Skeletal muscle satellite cell (primary cell): Measurements from ENCODE around the gene GATA5.

Experiments
- H3K27me3 ChIP-seq: 2 replicates; pipeline ENCODE4 v1.7.0; 2013; ENCODE audit warnings: low read length; ENCODE audit not compliant: control insufficient read depth, insufficient read depth
- H3K36me3 ChIP-seq: 2 replicates; pipeline ENCODE4 v1.7.0; 2013; ENCODE audit warnings: mild to moderate bottlenecking, control low read depth, low read length; ENCODE audit not compliant: insufficient read depth
- H3K4me1 ChIP-seq: 2 replicates; pipeline ENCODE4 v1.7.0; 2013; ENCODE audit warnings: low read length; ENCODE audit not compliant: control insufficient read depth, insufficient read depth
- H3K4me2 ChIP-seq: 2 replicates; pipeline ENCODE4 v1.7.0; 2013; ENCODE audit warnings: mild to moderate bottlenecking, low read length
- H3K4me3 ChIP-seq: 2 replicates; pipeline ENCODE4 v1.7.0; 2013; ENCODE audit warnings: low read length
- H3K9ac ChIP-seq: 2 replicates; pipeline ENCODE4 v1.7.0; 2013; ENCODE audit warnings: mild to moderate bottlenecking, low read depth, low read length, moderate library complexity
- H3K9me3 ChIP-seq: replicated peaks from 2 replicates; pipeline ENCODE4 v1.7.0; 2013; ENCODE audit warnings: mild to moderate bottlenecking, control low read depth, low read length

The GATA5 gene

GRCh38 chr20:62476056-62476838, 452 bp upstream of the GATA5 start:
- H3K36me3 ChIP-seq = no peaks in the 10 kb centered on the region
- no peak overlapping the region for H3K4me3 ChIP-seq
- no peaks in the 10 kb centered on the region for H3K9me3 ChIP-seq
- no peak overlapping the region for H3K9ac ChIP-seq
- no peaks in the 10 kb centered on the region for H3K4me1 ChIP-seq
- H3K27me3 ChIP-seq = peaks cover 76% of the 10 kb centered on the region
- no peak overlapping the region for H3K4me2 ChIP-seq

DNA sequence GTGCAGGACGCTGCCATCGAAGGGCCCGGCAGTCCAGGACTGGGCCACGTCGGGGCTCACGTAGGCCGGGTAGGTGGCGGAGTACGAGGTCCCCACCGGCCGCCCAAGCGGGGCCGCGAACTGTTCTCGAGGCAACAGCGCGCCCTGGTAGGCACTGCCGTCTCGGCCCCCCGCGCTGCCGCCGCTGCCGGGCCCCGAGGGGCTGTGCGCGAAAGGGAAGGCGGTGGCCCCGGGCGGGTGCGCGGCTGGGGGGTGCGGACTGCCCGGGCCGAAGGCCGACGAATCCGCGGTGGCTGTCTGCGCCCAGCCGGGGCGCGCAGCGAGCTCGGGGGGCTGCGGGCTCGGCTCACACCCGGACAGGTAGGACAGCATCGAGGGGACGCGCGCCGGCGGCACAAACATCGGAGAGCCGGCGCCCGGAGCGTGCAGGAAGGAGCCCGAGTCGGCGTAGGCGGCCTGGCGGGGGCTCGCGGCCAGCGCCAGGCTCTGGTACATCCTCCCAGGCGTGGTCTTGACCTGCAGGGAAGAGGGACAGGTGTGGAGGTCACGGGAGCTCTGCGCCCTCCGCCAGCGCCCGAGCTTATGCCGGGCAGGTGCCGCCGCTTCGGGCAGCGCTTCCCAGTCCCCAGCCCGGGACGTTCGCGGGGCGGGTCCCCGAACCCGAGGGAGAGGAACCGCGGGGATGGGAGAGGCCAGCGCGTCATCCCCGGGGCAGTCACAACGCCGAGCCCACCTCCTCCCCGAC, 596 bp downstream of the GATA5 start:
- Histone ChIP-seq H3K9ac (no peak overlapping the region), H3K36me3 (no peaks in the 10 kb centered on the region), H3K4me2 (no peak overlapping the region), H3K27me3 (peaks cover 77% of the 10 kb centered on the region), H3K4me3 (no peak overlapping the region), H3K9me3 (no peaks in the 10 kb centered on the region), H3K4me1 (no peaks in the 10 kb centered on the region)

GRCh38 chr20:62474604-62475026, 1.2 kb downstream of the GATA5 start:
- Histone ChIP-seq H3K4me2 (no peak overlapping the region), H3K4me3 (no peak overlapping the region), H3K9me3 (no peaks in the 10 kb centered on the region), H3K27me3 (peaks cover 80% of the 10 kb centered on the region), H3K4me1 (no peaks in the 10 kb centered on the region), H3K9ac (no peak overlapping the region), H3K36me3 (no peaks in the 10 kb centered on the region)

GRCh38 chr20:62473717-62474603, 1.8 kb downstream of the GATA5 start:
- Histone ChIP-seq H3K9me3 (no peaks in the 10 kb centered on the region), H3K9ac (no peak overlapping the region), H3K36me3 (no peaks in the 10 kb centered on the region), H3K4me2 (no peak overlapping the region), H3K4me1 (no peaks in the 10 kb centered on the region), H3K27me3 (peaks cover 78% of the 10 kb centered on the region), H3K4me3 (no peak overlapping the region)

DNA sequence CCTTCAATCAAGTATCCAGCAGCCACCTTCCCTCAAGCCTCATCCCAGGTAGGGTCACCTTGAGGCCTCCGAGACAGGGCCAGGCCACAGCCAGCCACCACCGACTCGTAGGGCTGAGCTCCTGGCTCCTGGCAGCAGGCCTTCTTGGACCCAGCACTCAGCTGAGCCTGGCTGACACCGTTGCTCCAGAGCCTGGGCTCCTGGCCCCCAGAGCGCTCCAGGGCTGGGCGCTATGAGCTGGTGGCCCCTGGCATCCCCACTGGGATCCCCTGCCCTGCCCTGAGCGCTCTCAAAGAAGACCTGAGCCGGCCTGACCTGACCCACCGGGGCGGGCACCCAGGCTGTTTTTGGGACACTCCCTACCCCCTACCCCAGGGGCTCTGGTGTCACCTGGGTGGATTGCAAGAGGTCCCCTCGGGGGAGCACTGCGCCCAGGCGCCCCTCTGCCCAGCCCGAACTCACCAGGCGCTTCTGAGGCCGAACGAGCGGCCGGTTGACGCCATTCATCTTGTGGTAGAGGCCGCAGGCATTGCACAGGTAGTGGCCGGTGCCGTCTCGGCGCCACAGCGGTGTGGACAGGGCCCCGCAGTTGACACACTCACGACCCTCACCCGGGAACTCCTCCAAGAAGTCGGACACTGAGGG, 2.7 kb downstream of the GATA5 start:
- Histone ChIP-seq H3K9me3 (no peaks in the 10 kb centered on the region), H3K9ac (no peak overlapping the region), H3K4me1 (no peaks in the 10 kb centered on the region), H3K4me2 (no peak overlapping the region), H3K36me3 (no peaks in the 10 kb centered on the region), H3K27me3 (peaks cover 77% of the 10 kb centered on the region), H3K4me3 (no peak overlapping the region)

DNA sequence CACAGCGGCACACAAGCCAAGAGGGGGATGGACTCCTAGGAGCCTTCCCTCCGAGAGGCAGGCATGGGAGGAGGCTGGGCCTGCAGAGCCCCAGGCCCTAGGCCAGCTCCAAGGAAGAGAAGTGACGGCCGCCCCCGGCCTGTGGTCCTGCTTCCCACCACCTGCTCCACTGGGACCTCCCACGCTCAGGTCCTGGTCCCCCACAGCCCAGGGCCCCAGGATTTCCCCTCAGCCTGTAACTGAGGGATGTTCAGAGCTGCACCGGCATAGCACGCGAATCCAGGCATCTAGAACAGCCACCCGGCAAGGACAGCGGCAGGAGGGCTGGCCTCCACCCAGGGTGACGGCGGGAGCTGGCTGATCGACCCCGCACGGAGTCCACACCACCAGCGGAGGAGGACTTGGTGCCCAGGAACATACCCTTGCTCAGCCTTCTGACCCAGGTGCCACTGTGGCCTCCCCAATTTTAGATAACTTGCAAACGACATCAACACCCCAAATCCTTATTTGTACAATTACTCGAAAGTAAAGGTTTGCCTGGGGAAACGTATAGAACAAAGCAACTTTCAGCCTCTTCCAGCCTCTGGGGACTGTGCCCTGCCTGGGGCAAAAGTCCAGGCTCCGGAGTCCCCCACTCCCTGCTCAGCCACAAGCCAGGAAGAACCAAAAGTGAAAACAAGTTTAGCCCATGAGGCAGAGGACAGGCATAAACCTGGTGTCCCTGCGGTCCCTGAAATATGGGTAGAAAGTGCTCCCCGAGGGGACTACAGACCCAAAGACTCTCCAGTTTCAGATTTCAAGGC, 3.5 kb downstream of the GATA5 start:
- peaks cover 72% of the 10 kb centered on the region for H3K27me3 ChIP-seq
- H3K4me2 ChIP-seq = no peak overlapping the region
- H3K4me3 ChIP-seq = no peak overlapping the region
- H3K9ac ChIP-seq = no peak overlapping the region
- no peaks in the 10 kb centered on the region for H3K36me3 ChIP-seq
- H3K4me1 ChIP-seq = no peaks in the 10 kb centered on the region
- no peaks in the 10 kb centered on the region for H3K9me3 ChIP-seq

DNA sequence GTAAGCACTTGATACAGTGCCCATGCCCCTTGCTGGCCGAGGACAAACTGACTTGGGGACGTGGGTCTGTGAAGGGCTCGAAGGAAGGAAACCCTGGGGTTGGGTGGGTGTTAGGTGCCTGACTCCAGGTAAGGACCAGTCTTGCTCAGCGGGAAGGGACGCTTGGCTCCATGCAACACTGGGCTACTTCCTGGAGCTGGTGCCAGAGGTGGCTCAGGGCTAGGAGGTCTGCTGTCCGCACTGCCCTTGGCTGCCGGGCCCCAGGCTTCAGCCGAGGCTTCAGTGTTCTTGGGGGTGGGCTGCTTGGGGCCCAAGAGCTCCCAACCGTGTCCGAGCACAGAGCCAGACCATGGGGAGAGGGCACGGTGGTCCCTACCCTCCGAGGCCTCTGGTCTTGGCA, 5.3 kb downstream of the GATA5 start:
- Histone ChIP-seq H3K27me3 (peaks cover 68% of the 10 kb centered on the region), H3K4me1 (no peaks in the 10 kb centered on the region), H3K9ac (no peak overlapping the region), H3K36me3 (no peaks in the 10 kb centered on the region), H3K9me3 (no peaks in the 10 kb centered on the region), H3K4me2 (no peak overlapping the region), H3K4me3 (no peak overlapping the region)

GRCh38 chr20:62470001-62470400, 5.8 kb downstream of the GATA5 start:
- no peak overlapping the region for H3K9ac ChIP-seq
- no peak overlapping the region for H3K4me3 ChIP-seq
- no peak overlapping the region for H3K4me2 ChIP-seq
- no peaks in the 10 kb centered on the region for H3K4me1 ChIP-seq
- no peaks in the 10 kb centered on the region for H3K36me3 ChIP-seq
- no peaks in the 10 kb centered on the region for H3K9me3 ChIP-seq
- H3K27me3 ChIP-seq = peaks cover 63% of the 10 kb centered on the region

- H3K27me3 ChIP-seq = peaks cover 57% of the 10 kb centered on the region
- H3K4me3 ChIP-seq = no peak overlapping the region
- H3K4me2 ChIP-seq = no peak overlapping the region
- no peaks in the 10 kb centered on the region for H3K9me3 ChIP-seq
- no peaks in the 10 kb centered on the region for H3K36me3 ChIP-seq
- H3K4me1 ChIP-seq = no peaks in the 10 kb centered on the region
- no peak overlapping the region for H3K9ac ChIP-seq
Observed at GRCh38 chr20:62469352-62469751, 6.4 kb downstream of the GATA5 start.

GRCh38 chr20:62466806-62467537, 8.8 kb downstream of the GATA5 start:
- Histone ChIP-seq H3K4me2 (no peak overlapping the region), H3K9me3 (no peaks in the 10 kb centered on the region), H3K27me3 (peaks cover 40% of the 10 kb centered on the region), H3K9ac (no peak overlapping the region), H3K4me1 (no peaks in the 10 kb centered on the region), H3K36me3 (no peaks in the 10 kb centered on the region), H3K4me3 (no peak overlapping the region)
